Measurements from ENCODE around the gene NDUFAF4. TPM values are rescaled to one million over a fixed set of nuclear protein-coding genes. Genes with fewer than 3 reads are reported as not detected.

NDUFAF4 gene
- total and polyA plus RNA-seq, 4 donors = 4.9 to 62.1 (median 10.4) TPM

GRCh38 chr6:96929741-96930140 is 32.0 kb upstream of the NDUFAF4 start:
- 66% methylated on average over 2 of the region's 2 CpGs for WGBS
- peaks cover 0 to 5% (median 3%) of the 10 kb centered on the region in 4 donors for H3K4me1 ChIP-seq (ENCODE audit: control insufficient read depth in 4 of 4, insufficient read depth in 4 of 4, low read length in 3 of 4)
- H3K9ac ChIP-seq (ENCODE audit: low read depth in 1 of 2, low read length in 2 of 2) = no peak overlapping the region
- no peaks in the 10 kb centered on the region for H3K27me3 ChIP-seq (ENCODE audit: control insufficient read depth in 4 of 4, insufficient read depth in 4 of 4, low read length in 3 of 4)
- H3K36me3 ChIP-seq (ENCODE audit: control insufficient read depth in 4 of 4, insufficient read depth in 3 of 4, low read depth in 1 of 4, low read length in 3 of 4) = no peaks in the 10 kb centered on the region
- no peaks in the 10 kb centered on the region for H3K9me3 ChIP-seq (ENCODE audit: control insufficient read depth in 4 of 4, low read length in 3 of 4)
- no peak for DNase-seq (ENCODE audit: low spot score)
- H3K4me3 ChIP-seq (ENCODE audit: low read depth in 1 of 3, low read length in 3 of 3) = no peak overlapping the region
- TF ChIP-seq REST (IDR thresholded peaks at IDR 0.05) (no peak), NR2F2 (IDR thresholded peaks at IDR 0.05) (no peak), YY1 (IDR thresholded peaks at IDR 0.05) (no peak), JUND (IDR thresholded peaks at IDR 0.05) (no peak), MAX (IDR thresholded peaks at IDR 0.05) (no peak), RAD21 (IDR thresholded peaks at IDR 0.05) (no peak), EGR1 (IDR thresholded peaks at IDR 0.05; ENCODE audit: low read depth in 2 of 2) (no peak), FOXA1 (IDR thresholded peaks at IDR 0.05) (no peak), RXRA (IDR thresholded peaks at IDR 0.05) (no peak)
- H3K27ac ChIP-seq (ENCODE audit: low read depth in 1 of 2, low read length in 2 of 2) = no peak overlapping the region

- no peaks in the 10 kb centered on the region for H3K36me3 ChIP-seq (ENCODE audit: control insufficient read depth in 4 of 4, insufficient read depth in 3 of 4, low read depth in 1 of 4, low read length in 3 of 4)
- H3K27me3 ChIP-seq (ENCODE audit: control insufficient read depth in 4 of 4, insufficient read depth in 4 of 4, low read length in 3 of 4) = no peaks in the 10 kb centered on the region
- H3K9ac ChIP-seq (ENCODE audit: low read depth in 1 of 2, low read length in 2 of 2) = no peak overlapping the region
- no peak overlapping the region for H3K27ac ChIP-seq (ENCODE audit: low read depth in 1 of 2, low read length in 2 of 2)
- no peaks in the 10 kb centered on the region for H3K9me3 ChIP-seq (ENCODE audit: control insufficient read depth in 4 of 4, low read length in 3 of 4)
- no peak for DNase-seq (ENCODE audit: low spot score)
- H3K4me1 ChIP-seq (ENCODE audit: control insufficient read depth in 4 of 4, insufficient read depth in 4 of 4, low read length in 3 of 4) = peaks cover 0 to 5% (median 3%) of the 10 kb centered on the region in 4 donors
- no peak for TF ChIP-seq RXRA (IDR thresholded peaks at IDR 0.05)
- no peak overlapping the region for H3K4me3 ChIP-seq (ENCODE audit: low read depth in 1 of 3, low read length in 3 of 3)
- WGBS = 94% methylated on average over 4 of the region's 4 CpGs
These were observed 30.0 kb upstream of the NDUFAF4 start for GRCh38 chr6:96927660-96928059.

- H3K4me3 ChIP-seq (ENCODE audit: low read depth in 1 of 3, low read length in 3 of 3) = no peak overlapping the region
- no peaks in the 10 kb centered on the region for H3K9me3 ChIP-seq (ENCODE audit: control insufficient read depth in 4 of 4, low read length in 3 of 4)
- H3K9ac ChIP-seq (ENCODE audit: low read depth in 1 of 2, low read length in 2 of 2) = no peak overlapping the region
- 75% methylated on average over 3 of the region's 3 CpGs for WGBS
- no peaks in the 10 kb centered on the region for H3K27me3 ChIP-seq (ENCODE audit: control insufficient read depth in 4 of 4, insufficient read depth in 4 of 4, low read length in 3 of 4)
- no peak for DNase-seq (ENCODE audit: low spot score)
- H3K27ac ChIP-seq (ENCODE audit: low read depth in 1 of 2, low read length in 2 of 2) = no peak overlapping the region
- TF ChIP-seq TAF1 (conservative IDR thresholded peaks at IDR 0.05) (no peak), RXRA (IDR thresholded peaks at IDR 0.05) (no peak), REST (IDR thresholded peaks at IDR 0.05) (no peak), EGR1 (IDR thresholded peaks at IDR 0.05; ENCODE audit: low read depth in 2 of 2) (no peak), JUND (IDR thresholded peaks at IDR 0.05) (no peak)
- peaks cover 0 to 5% (median 3%) of the 10 kb centered on the region in 4 donors for H3K4me1 ChIP-seq (ENCODE audit: control insufficient read depth in 4 of 4, insufficient read depth in 4 of 4, low read length in 3 of 4)
- no peaks in the 10 kb centered on the region for H3K36me3 ChIP-seq (ENCODE audit: control insufficient read depth in 4 of 4, insufficient read depth in 3 of 4, low read depth in 1 of 4, low read length in 3 of 4)
These were observed 28.7 kb upstream of the NDUFAF4 start for GRCh38 chr6:96926425-96926824.
